ENCODE measurements around the gene PROM2.

The PROM2 gene

GRCh38 chr2:95308426-95308990, 34.3 kb downstream of the PROM2 start:
- Histone ChIP-seq H3K36me3 (no peaks in the 10 kb centered on the region), H3K4me1 (no peaks in the 10 kb centered on the region), H3K9me3 (no peaks in the 10 kb centered on the region), H3K27me3 (no peaks in the 10 kb centered on the region), H3K4me3 (ENCODE audit: low read depth, low read length) (no peak overlapping the region)
- TF ChIP-seq CTCF (IDR thresholded peaks at IDR 0.05; ENCODE audit: low read depth, low read length) = no peak
- no peak for DNase-seq

GRCh38 chr2:95309599-95309998, 35.4 kb downstream of the PROM2 start:
- Histone ChIP-seq H3K9me3 (no peaks in the 10 kb centered on the region), H3K4me1 (no peaks in the 10 kb centered on the region), H3K36me3 (no peaks in the 10 kb centered on the region), H3K27me3 (no peaks in the 10 kb centered on the region), H3K4me3 (ENCODE audit: low read depth, low read length) (no peak overlapping the region)
- no peak for TF ChIP-seq CTCF (IDR thresholded peaks at IDR 0.05; ENCODE audit: low read depth, low read length)
- DNase-seq = no peak

- DNase-seq = no peak
- no peak for TF ChIP-seq CTCF (IDR thresholded peaks at IDR 0.05; ENCODE audit: low read depth, low read length)
- Histone ChIP-seq H3K4me1 (no peaks in the 10 kb centered on the region), H3K4me3 (ENCODE audit: low read depth, low read length) (no peak overlapping the region), H3K27me3 (no peaks in the 10 kb centered on the region), H3K36me3 (no peaks in the 10 kb centered on the region), H3K9me3 (no peaks in the 10 kb centered on the region)
These were observed 36.0 kb downstream of the PROM2 start for GRCh38 chr2:95310216-95310615.

- Histone ChIP-seq H3K4me1 (no peaks in the 10 kb centered on the region), H3K4me3 (ENCODE audit: low read depth, low read length) (no peak overlapping the region), H3K27me3 (no peaks in the 10 kb centered on the region), H3K36me3 (no peaks in the 10 kb centered on the region), H3K9me3 (no peaks in the 10 kb centered on the region)
- DNase-seq = no peak
- no peak for TF ChIP-seq CTCF (IDR thresholded peaks at IDR 0.05; ENCODE audit: low read depth, low read length)
These were observed 36.4 kb downstream of the PROM2 start for GRCh38 chr2:95310651-95311050.

- no peak overlapping the region for H3K4me3 ChIP-seq (ENCODE audit: low read depth, low read length)
- no peaks in the 10 kb centered on the region for H3K4me1 ChIP-seq
- H3K27me3 ChIP-seq = no peaks in the 10 kb centered on the region
- no peaks in the 10 kb centered on the region for H3K36me3 ChIP-seq
- DNase-seq = no peak
- TF ChIP-seq CTCF (IDR thresholded peaks at IDR 0.05; ENCODE audit: low read depth, low read length) = no peak
- H3K9me3 ChIP-seq = no peaks in the 10 kb centered on the region
These were observed 37.7 kb downstream of the PROM2 start for GRCh38 chr2:95311815-95312542.

GRCh38 chr2:95312543-95313201, 38.4 kb downstream of the PROM2 start:
- H3K27me3 ChIP-seq = no peaks in the 10 kb centered on the region
- no peak overlapping the region for H3K4me3 ChIP-seq (ENCODE audit: low read depth, low read length)
- no peak for DNase-seq
- H3K4me1 ChIP-seq = no peaks in the 10 kb centered on the region
- no peaks in the 10 kb centered on the region for H3K9me3 ChIP-seq
- no peaks in the 10 kb centered on the region for H3K36me3 ChIP-seq
- TF ChIP-seq CTCF (IDR thresholded peaks at IDR 0.05; ENCODE audit: low read depth, low read length) = no peak
